ENCODE data around the gene ZNF280C. TPM values are rescaled to one million over a fixed set of nuclear protein-coding genes. Genes with fewer than 3 reads are reported as not detected.

The ZNF280C gene, protein sequence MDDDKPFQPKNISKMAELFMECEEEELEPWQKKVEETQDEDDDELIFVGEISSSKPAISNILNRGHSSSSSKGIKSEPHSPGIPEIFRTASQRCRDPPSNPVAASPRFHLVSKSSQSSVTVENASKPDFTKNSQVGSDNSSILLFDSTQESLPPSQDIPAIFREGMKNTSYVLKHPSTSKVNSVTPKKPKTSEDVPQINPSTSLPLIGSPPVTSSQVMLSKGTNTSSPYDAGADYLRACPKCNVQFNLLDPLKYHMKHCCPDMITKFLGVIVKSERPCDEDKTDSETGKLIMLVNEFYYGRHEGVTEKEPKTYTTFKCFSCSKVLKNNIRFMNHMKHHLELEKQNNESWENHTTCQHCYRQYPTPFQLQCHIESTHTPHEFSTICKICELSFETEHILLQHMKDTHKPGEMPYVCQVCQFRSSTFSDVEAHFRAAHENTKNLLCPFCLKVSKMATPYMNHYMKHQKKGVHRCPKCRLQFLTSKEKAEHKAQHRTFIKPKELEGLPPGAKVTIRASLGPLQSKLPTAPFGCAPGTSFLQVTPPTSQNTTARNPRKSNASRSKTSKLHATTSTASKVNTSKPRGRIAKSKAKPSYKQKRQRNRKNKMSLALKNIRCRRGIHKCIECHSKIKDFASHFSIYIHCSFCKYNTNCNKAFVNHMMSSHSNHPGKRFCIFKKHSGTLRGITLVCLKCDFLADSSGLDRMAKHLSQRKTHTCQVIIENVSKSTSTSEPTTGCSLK
- total RNA-seq (1 to 10 TPM; 1.3 to 2.6 (median 1.8) TPM), polyA plus RNA-seq (under 1 TPM; 0.67 to 0.72 TPM)
- long read RNA-seq, donor 1, partial matches to known transcripts, result 1 of 1 reads
- long read RNA-seq, donor 1, other reads (novel, unspliced or antisense), result 0 of 1 reads
- long read RNA-seq, donor 2, full-length matches to known transcripts, result 1 of 4 reads
- long read RNA-seq, donor 2, partial matches to known transcripts, result 2 of 4 reads
- long read RNA-seq, donor 2, other reads (novel, unspliced or antisense), result 1 of 4 reads
- long read RNA-seq, donor 3, result 0 reads

DNA sequence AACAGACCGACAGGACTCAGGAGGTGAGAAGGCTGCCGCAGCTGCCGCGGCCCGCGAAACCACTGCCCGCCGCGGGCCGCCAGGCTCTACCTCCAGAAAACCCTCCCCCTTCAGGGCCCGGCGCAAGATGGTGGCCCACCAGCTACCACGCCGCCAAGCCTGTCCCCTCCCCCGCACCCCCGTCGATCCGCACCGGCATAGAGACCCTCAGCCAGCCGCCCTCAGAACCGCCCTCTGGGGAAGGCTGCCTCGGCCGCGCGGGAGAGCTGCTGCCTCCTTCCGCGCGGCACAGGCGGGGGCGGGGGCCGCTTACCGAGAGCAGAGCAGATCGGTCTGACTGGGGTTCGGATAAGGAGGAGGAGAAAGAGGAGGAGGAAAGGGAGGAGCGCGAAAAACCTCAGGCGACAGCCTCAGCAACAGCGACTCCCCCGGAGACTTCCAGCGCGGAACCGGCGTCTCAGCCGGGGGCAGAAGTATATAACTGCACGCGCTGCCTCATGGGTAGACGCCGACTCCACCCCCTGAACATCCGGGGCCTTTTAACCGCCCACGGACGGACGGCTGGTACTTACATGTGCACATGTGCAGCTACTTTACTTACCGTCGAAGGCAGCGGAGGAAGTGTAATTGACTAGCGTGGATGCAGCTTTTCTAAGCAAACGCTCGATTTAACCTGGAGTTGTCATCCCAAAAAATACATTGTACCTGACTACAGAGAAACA is at the start of gene ZNF280C:
Gene ZNF280C (minus strand): TSS at position 451 of the 722 bp plus-strand sequence. CDS start 8,450 bp downstream, outside the sequence.
- DNase-seq (peak; percentile 86 to 92 (median 91)), ATAC-seq (peak; percentile 95 to 99 (median 98))
- peaks cover 0 to 9% (median 0%) of the 10 kb centered on the region in 12 donors for H3K4me1 ChIP-seq
- peak within 1 kb of the TSS; percentile 34 to 89 (median 66) for H3K4me3 ChIP-seq
- WGBS, 4 donors, result 2 to 37% (median 17%) methylated on average over 42 to 59 of the region's 59 CpGs
- peaks cover 0 to 3% (median 0%) of the 10 kb centered on the region in 9 donors for H3K27me3 ChIP-seq
- H3K27ac ChIP-seq, result peak within 1 kb of the TSS in 11 of 12 donors; percentile 32 to 83 (median 76)
- H3K36me3 ChIP-seq, result no peaks in the 10 kb centered on the region
- peaks cover 0 to 2% (median 0%) of the 10 kb centered on the region in 12 donors for H3K9me3 ChIP-seq
- TF ChIP-seq POLR2A (IDR thresholded peaks at IDR 0.05), result peak in 1 of 2 donors; percentile 71
- TF ChIP-seq, protein P1, sequence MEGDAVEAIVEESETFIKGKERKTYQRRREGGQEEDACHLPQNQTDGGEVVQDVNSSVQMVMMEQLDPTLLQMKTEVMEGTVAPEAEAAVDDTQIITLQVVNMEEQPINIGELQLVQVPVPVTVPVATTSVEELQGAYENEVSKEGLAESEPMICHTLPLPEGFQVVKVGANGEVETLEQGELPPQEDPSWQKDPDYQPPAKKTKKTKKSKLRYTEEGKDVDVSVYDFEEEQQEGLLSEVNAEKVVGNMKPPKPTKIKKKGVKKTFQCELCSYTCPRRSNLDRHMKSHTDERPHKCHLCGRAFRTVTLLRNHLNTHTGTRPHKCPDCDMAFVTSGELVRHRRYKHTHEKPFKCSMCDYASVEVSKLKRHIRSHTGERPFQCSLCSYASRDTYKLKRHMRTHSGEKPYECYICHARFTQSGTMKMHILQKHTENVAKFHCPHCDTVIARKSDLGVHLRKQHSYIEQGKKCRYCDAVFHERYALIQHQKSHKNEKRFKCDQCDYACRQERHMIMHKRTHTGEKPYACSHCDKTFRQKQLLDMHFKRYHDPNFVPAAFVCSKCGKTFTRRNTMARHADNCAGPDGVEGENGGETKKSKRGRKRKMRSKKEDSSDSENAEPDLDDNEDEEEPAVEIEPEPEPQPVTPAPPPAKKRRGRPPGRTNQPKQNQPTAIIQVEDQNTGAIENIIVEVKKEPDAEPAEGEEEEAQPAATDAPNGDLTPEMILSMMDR (IDR thresholded peaks at IDR 0.05), result peak in 6 of 12 donors; percentile 4 to 45 (median 20)
- intact Hi-C loops (cut with DNase I), result loop anchor here in 1 of 10 donors (5.0 kb wide), 1 partner anchor 74 kb away; no protein-coding TSS in a partner anchor

DNA sequence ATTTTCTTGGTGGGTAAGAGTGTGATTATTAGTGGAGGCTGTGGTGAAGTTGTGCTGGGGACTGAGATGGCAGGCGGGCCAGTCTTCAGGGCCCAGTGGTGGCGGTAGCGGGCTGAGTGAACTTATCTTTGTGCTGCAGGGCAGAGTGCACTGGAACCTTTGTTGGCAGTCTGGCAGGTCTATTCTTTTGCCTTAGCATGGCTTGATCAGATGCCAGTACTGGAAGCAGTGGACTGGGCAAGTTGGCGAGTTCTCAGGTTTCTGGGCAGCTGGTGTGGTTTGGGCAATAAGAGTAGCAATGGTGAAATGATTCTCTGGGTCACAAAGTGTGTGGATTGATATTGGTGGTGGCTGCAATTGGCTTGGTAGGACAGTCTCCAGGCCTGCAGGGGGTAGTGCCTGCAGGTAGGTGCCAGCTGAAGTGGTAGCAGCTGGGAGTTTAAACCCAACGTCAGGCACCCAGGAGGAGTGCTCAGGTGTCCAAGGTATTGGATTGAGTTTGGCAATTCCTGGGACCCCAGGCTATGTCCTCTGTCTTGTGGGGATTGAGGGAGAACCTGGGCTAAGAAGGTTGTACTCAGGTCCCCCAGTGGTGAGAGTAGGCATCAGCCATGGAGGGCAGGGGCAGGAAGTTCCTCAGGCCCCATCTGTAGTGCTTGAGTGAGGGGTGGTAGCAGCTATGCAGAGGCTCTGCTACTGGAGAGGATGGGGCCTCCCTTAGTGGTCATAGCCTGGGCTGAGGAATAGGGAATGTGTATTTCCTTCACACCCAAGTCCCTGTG is 36.1 kb upstream of the ZNF280C start:
- Histone ChIP-seq H3K36me3 (no peaks in the 10 kb centered on the region), H3K9me3 (peaks cover 0 to 7% (median 0%) of the 10 kb centered on the region in 12 donors), H3K4me1 (no peaks in the 10 kb centered on the region), H3K27me3 (peaks cover 0 to 3% (median 0%) of the 10 kb centered on the region in 9 donors), H3K4me3 (no peak overlapping the region), H3K27ac (no peak overlapping the region)
- 72 to 96% (median 82%) methylated on average over 5 of the region's 5 CpGs for WGBS, 4 donors
- intact Hi-C loops (cut with DNase I), result no loop called here
- TF ChIP-seq, protein P1 (IDR thresholded peaks at IDR 0.05), result no peak
- TF ChIP-seq POLR2A (IDR thresholded peaks at IDR 0.05), result no peak
- DNase-seq (no peak), ATAC-seq (no peak)

DNA sequence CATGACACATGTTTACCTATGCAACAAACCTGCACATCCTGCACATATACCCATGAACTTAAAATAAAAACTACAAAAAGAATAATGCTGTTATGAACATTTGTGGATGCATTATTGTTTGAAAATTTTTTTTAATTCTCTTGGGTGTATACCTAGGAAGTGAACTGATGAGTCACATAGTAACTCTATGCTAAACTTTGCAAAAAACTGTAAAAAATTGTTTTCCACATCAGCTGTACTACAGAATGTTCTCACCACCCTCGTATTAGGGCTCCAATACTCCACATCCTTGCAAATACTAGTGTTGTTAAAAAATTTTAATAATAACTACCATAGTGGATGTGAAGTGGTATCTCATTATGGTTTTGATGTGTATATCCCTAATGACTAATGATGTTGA is 33.3 kb upstream of the ZNF280C start:
- H3K36me3 ChIP-seq, result no peaks in the 10 kb centered on the region
- TF ChIP-seq, protein P1 (IDR thresholded peaks at IDR 0.05), result no peak
- TF ChIP-seq POLR2A (IDR thresholded peaks at IDR 0.05), result no peak
- DNase-seq, result no peak
- H3K9me3 ChIP-seq, result peaks cover 0 to 7% (median 0%) of the 10 kb centered on the region in 12 donors
- H3K27ac ChIP-seq, result no peak overlapping the region
- intact Hi-C loops (cut with DNase I), result no loop called here
- no peak overlapping the region for H3K4me3 ChIP-seq
- H3K27me3 ChIP-seq, result peaks cover 0 to 7% (median 0%) of the 10 kb centered on the region in 9 donors
- no peaks in the 10 kb centered on the region for H3K4me1 ChIP-seq
- no peak for ATAC-seq
- 46 to 65% (median 62%) methylated on average over 1 of the region's 1 CpG for WGBS, 4 donors

Data from heart left ventricle (tissue), 16 donors.